ENCODE measurements around the gene PARK7.
A peak's percentile ranks its signal among the peaks of the same experiment; 100 is the strongest.

PARK7 gene

DNA sequence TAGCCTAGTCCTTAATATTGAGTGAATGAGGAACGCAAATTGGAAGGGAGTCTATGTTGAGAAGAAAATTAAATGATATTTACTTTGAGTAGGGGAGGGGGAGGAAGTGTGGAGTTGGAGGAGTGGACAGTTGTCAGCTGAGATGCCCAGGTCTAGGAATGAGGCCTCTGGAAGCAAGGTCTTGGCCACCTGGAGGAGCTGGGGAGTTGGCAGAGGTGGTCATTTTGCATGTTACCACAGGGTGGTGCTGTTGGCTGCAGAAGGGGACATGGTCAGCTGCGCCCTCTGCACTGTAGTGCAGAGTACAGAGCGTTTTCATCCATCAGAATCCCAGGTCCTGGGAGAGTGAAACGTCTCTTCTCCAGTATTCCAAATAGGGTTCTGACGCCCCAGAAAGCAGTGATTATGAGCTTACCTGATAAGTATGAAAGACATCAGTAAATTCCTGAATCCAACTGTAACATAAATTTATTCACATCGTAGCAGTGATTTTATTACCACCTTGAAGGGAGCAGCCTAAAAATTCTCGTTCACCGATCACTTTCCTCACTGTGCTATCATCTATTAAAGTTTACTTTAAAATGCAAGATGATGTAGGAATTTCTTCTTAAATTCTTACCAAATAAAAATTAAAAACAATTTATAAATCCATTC, 13.8 kb downstream of the PARK7 start:
- H3K4me2 ChIP-seq (ENCODE audit: insufficient read depth, low read length), result no peak overlapping the region
- H3K27me3 ChIP-seq (ENCODE audit: insufficient read depth, low read length, poor library complexity), result no peaks in the 10 kb centered on the region
- ATAC-seq (ENCODE audit: insufficient read depth, low read depth) (peak; percentile 75), DNase-seq (peak; percentile 33)
- TF ChIP-seq EZH2 (IDR thresholded peaks at IDR 0.05; ENCODE audit: borderline replicate concordance, low read depth, low read length, severe bottlenecking), result no peak
- TF ChIP-seq, protein P1, sequence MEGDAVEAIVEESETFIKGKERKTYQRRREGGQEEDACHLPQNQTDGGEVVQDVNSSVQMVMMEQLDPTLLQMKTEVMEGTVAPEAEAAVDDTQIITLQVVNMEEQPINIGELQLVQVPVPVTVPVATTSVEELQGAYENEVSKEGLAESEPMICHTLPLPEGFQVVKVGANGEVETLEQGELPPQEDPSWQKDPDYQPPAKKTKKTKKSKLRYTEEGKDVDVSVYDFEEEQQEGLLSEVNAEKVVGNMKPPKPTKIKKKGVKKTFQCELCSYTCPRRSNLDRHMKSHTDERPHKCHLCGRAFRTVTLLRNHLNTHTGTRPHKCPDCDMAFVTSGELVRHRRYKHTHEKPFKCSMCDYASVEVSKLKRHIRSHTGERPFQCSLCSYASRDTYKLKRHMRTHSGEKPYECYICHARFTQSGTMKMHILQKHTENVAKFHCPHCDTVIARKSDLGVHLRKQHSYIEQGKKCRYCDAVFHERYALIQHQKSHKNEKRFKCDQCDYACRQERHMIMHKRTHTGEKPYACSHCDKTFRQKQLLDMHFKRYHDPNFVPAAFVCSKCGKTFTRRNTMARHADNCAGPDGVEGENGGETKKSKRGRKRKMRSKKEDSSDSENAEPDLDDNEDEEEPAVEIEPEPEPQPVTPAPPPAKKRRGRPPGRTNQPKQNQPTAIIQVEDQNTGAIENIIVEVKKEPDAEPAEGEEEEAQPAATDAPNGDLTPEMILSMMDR (IDR thresholded peaks at IDR 0.05; ENCODE audit: borderline replicate concordance, extremely low read depth, low read length, poor library complexity, severe bottlenecking), result peak; percentile 73
- peaks cover 3% of the 10 kb centered on the region; the same call in 1 of the 2 replicates for H4K20me1 ChIP-seq (ENCODE audit: insufficient read depth, low read length)
- no peak overlapping the region for H3K27ac ChIP-seq (ENCODE audit: low read length)
- H3K79me2 ChIP-seq (ENCODE audit: insufficient read depth, low read length), result peaks cover 8% of the 10 kb centered on the region; the same call in 1 of the 2 replicates
- no peaks in the 10 kb centered on the region for H3K9me3 ChIP-seq (ENCODE audit: insufficient read depth, low read length, severe bottlenecking)
- peaks cover 70% of the 10 kb centered on the region for H3K36me3 ChIP-seq (ENCODE audit: insufficient read depth, low read length)
- no peaks in the 10 kb centered on the region for H3K4me1 ChIP-seq (ENCODE audit: insufficient read depth, low read length)
- H2AFZ ChIP-seq (ENCODE audit: low read depth, low read length), result no peak overlapping the region
- H3K9ac ChIP-seq (ENCODE audit: low read depth, low read length), result no peak overlapping the region
- no peak overlapping the region for H3K4me3 ChIP-seq (ENCODE audit: low read depth in 1 of 2, low read length in 2 of 2)

DNA sequence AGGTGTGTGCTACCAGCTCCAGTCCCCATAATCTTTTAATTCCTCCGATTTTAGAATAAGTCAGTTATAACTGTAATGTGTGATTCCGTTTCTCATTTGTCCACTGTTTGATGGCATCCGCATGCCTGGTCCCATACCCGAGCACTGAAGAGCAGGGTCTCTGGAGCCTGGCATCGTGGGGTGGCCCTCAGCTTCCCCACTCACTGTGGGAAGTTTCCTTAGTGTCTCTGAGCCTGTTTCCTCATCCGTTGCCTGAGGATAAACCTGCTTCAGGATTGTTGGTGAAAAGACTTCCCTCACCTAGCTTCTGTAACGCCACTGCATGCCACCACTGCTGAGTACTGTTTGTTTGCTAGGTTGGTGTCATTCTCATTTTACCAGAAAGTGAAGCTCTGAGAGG, 19.5 kb downstream of the PARK7 start:
- ATAC-seq (ENCODE audit: insufficient read depth, low read depth) (no peak), DNase-seq (no peak)
- Histone ChIP-seq H3K4me1 (ENCODE audit: insufficient read depth, low read length) (no peaks in the 10 kb centered on the region), H3K36me3 (ENCODE audit: insufficient read depth, low read length) (peaks cover 83% of the 10 kb centered on the region), H4K20me1 (ENCODE audit: insufficient read depth, low read length) (peaks cover 21% of the 10 kb centered on the region; the same call in 1 of the 2 replicates), H3K27me3 (ENCODE audit: insufficient read depth, low read length, poor library complexity) (no peaks in the 10 kb centered on the region), H3K4me2 (ENCODE audit: insufficient read depth, low read length) (no peak overlapping the region), H3K9me3 (ENCODE audit: insufficient read depth, low read length, severe bottlenecking) (no peaks in the 10 kb centered on the region), H3K79me2 (ENCODE audit: insufficient read depth, low read length) (peaks cover 3% of the 10 kb centered on the region; the same call in 1 of the 2 replicates), H3K27ac (ENCODE audit: low read length) (no peak overlapping the region), H3K4me3 (ENCODE audit: low read depth in 1 of 2, low read length in 2 of 2) (no peak overlapping the region), H3K9ac (ENCODE audit: low read depth, low read length) (no peak overlapping the region), H2AFZ (ENCODE audit: low read depth, low read length) (no peak overlapping the region)
- TF ChIP-seq EZH2 (IDR thresholded peaks at IDR 0.05; ENCODE audit: borderline replicate concordance, low read depth, low read length, severe bottlenecking), result no peak
- TF ChIP-seq, protein P1 (IDR thresholded peaks at IDR 0.05; ENCODE audit: borderline replicate concordance, extremely low read depth, low read length, poor library complexity, severe bottlenecking), result no peak

DNA sequence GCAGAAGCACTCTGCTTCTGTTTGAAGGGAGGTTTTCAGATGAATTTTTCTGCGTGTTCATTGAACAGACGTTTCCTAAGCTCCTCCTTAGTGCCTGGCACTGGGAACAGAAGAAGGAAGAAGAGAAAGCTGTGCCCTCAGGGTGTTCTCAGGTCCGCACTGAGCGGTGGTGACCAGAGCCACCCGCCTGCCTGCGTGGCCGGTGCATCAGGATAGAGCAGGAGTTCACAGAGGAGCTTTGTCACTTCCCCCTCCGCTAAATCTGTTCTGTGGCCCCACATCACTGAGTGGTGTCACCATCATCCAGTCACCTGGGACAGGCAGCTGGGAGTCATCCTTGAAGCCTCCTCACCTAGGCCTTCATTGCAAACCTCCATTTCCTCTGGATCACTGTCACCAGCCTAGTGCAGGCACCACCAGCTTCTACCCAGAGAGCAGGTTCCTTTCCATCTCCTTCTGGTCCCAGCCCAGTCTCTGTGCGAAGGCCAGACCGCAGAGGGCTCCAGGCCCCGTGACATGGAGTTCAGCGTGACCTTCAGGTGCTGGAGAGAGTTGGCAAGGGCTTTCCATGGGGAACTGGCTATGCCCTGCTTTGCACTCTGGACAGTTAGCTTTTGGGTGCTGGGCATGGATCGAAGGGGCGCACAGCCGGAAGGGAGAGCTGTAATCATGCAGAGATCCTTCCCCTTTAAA, 21.7 kb downstream of the PARK7 start:
- H2AFZ ChIP-seq (ENCODE audit: low read depth, low read length), result no peak overlapping the region
- H3K4me3 ChIP-seq (ENCODE audit: low read depth in 1 of 2, low read length in 2 of 2), result no peak overlapping the region
- no peaks in the 10 kb centered on the region for H3K9me3 ChIP-seq (ENCODE audit: insufficient read depth, low read length, severe bottlenecking)
- no peaks in the 10 kb centered on the region for H3K4me1 ChIP-seq (ENCODE audit: insufficient read depth, low read length)
- no peak overlapping the region for H3K27ac ChIP-seq (ENCODE audit: low read length)
- H3K36me3 ChIP-seq (ENCODE audit: insufficient read depth, low read length), result peaks cover 80% of the 10 kb centered on the region
- H3K9ac ChIP-seq (ENCODE audit: low read depth, low read length), result no peak overlapping the region
- TF ChIP-seq EZH2 (IDR thresholded peaks at IDR 0.05; ENCODE audit: borderline replicate concordance, low read depth, low read length, severe bottlenecking), result no peak
- TF ChIP-seq, protein P1 (IDR thresholded peaks at IDR 0.05; ENCODE audit: borderline replicate concordance, extremely low read depth, low read length, poor library complexity, severe bottlenecking), result no peak
- H4K20me1 ChIP-seq (ENCODE audit: insufficient read depth, low read length), result peaks cover 21% of the 10 kb centered on the region; the same call in 1 of the 2 replicates
- H3K79me2 ChIP-seq (ENCODE audit: insufficient read depth, low read length), result peaks cover 2% of the 10 kb centered on the region; the same call in 1 of the 2 replicates
- ATAC-seq (ENCODE audit: insufficient read depth, low read depth) (no peak), DNase-seq (no peak)
- H3K27me3 ChIP-seq (ENCODE audit: insufficient read depth, low read length, poor library complexity), result no peaks in the 10 kb centered on the region
- H3K4me2 ChIP-seq (ENCODE audit: insufficient read depth, low read length), result no peak overlapping the region
